Caco-2 (cell line): Measurements from ENCODE around the gene HINT3. TPM values are rescaled to one million over a fixed set of nuclear protein-coding genes. Genes with fewer than 3 reads are reported as not detected.

Experiments
- BruUV-seq: library from RNA; stranded (reverse); fragments of 400-500 nt; replicated peaks from 2 replicates; lab custom pipeline; 2021; lab: Mats Ljungman, UMichigan
- CTCF ChIA-PET: fragments of 300-600 bp; sonication (Branson Sonifier 250); formaldehyde crosslinking; loops from one replicate; lab custom pipeline; 2022; ENCODE audit warnings: antibody characterized with exemption; lab: Charles Lee
- POLR2A ChIA-PET: fragments of 300-600 bp; sonication (Branson Sonifier 250); formaldehyde crosslinking; loops from one replicate; lab custom pipeline; 2022; ENCODE audit warnings: antibody characterized with exemption; lab: Charles Lee
- DNase-seq, 2 experiments: peaks; one replicate each; pipeline versions ENCODE4 v3.0.0 to v3.0.0-alpha.2; 2020 to 2022
- H3K27me3 ChIP-seq: replicated peaks from 2 replicates; pipeline ENCODE4 v1.6.0; 2011; ENCODE audit warnings: low read length; ENCODE audit not compliant: control insufficient read depth, insufficient read depth
- H3K36me3 ChIP-seq: 2 replicates; pipeline ENCODE4 v1.5.1; 2011; ENCODE audit warnings: low read length; ENCODE audit not compliant: control insufficient read depth, insufficient read depth
- H3K4me1 ChIP-seq: fragments of 250-450 bp; sonication (Bioruptor Pico); 2 replicates; pipeline ENCODE4 v1.5.1; 2020; ENCODE audit warnings: mild to moderate bottlenecking
- H3K4me3 ChIP-seq: 2 replicates; pipeline ENCODE4 v1.5.1; 2011; ENCODE audit warnings: low read depth, mild to moderate bottlenecking, control low read depth, low read length
- H3K9me3 ChIP-seq: fragments of 250-450 bp; sonication (Bioruptor Pico); 2 replicates; pipeline ENCODE4 v1.5.1; 2020; ENCODE audit warnings: mild to moderate bottlenecking, moderate library complexity
- H3K27ac Mint-ChIP-seq: one replicate; pipeline ENCODE4 v1.8.0; 2022; ENCODE audit warnings: mixed read lengths; ENCODE audit not compliant: unreplicated experiment
- H3K27me3 Mint-ChIP-seq: one replicate; pipeline ENCODE4 v1.8.0; 2022; ENCODE audit warnings: mixed read lengths; ENCODE audit not compliant: insufficient read depth, unreplicated experiment
- H3K36me3 Mint-ChIP-seq: one replicate; pipeline ENCODE4 v1.8.0; 2022; ENCODE audit warnings: mild to moderate bottlenecking, mixed read lengths; ENCODE audit not compliant: insufficient read depth, unreplicated experiment
- H3K4me1 Mint-ChIP-seq: one replicate; pipeline ENCODE4 v1.8.0; 2022; ENCODE audit warnings: low read depth, mixed read lengths; ENCODE audit not compliant: unreplicated experiment
- H3K4me3 Mint-ChIP-seq: one replicate; pipeline ENCODE4 v1.8.0; 2022; ENCODE audit warnings: mild to moderate bottlenecking, moderate library complexity, mixed read lengths; ENCODE audit not compliant: unreplicated experiment
- H3K9me3 Mint-ChIP-seq: one replicate; pipeline ENCODE4 v1.8.0; 2022; ENCODE audit warnings: mixed read lengths; ENCODE audit not compliant: unreplicated experiment
- intact Hi-C: fragments of 100-400 bp; cut with micrococcal nuclease; formaldehyde crosslinking; loops from one replicate; pipeline ENCODE4 v1.10.0; 2022; ENCODE audit not compliant: unreplicated experiment
- total RNA-seq: library from RNA; stranded (reverse); gene quantifications from 2 replicates; pipeline ENCODE4 v1.2.3, GENCODE V29; 2022
- TF ChIP-seq, protein P1 (sequence below), 2 experiments: fragments of 200-600 bp in 1 of 2; IDR thresholded peaks; 1 replicate in 1 of 2; 2 replicates in 1 of 2; pipeline versions ENCODE4 v1.5.1 to v1.8.0; 2011 to 2022; ENCODE audit warnings: antibody characterized with exemption in 1 of 2, control low read depth in 1 of 2, inconsistent platforms in 1 of 2, low read depth in 1 of 2, low read length in 1 of 2, mild to moderate bottlenecking in 1 of 2, moderate library complexity in 1 of 2; ENCODE audit not compliant: insufficient read depth in 1 of 2, severe bottlenecking in 1 of 2, unreplicated experiment in 1 of 2

The HINT3 gene
- total RNA-seq, 1 experiment from 2014 or later = 24.6 TPM

DNA sequence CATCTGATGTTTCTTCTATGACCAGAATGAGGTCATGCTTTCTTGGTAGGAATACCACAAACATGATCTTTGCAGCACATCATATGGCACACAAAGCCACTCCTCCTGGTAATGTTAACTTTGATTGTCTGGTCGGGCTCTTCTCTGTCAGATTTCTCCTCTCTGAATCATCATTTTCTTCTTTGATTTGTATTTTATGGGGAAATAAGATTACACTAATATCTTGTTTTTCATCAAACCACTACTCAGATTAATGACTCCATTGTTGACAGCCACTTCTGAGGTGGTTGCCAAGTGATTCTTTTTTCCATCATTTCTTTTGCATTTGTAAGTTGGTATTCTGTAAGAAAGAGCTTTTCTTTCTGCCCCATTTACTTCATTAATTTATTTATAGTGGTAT lies 59.3 kb downstream of the HINT3 start:
- H3K36me3 Mint-ChIP-seq = peaks cover 49% of the 10 kb centered on the region
- CTCF ChIA-PET = interaction anchor here (0.6 kb wide), 1 partner anchor 266 kb away, joined by 3 read pairs; no protein-coding TSS in a partner anchor

GRCh38 chr6:126016591-126016990 lies 60.0 kb downstream of the HINT3 start:
- Histone ChIP-seq H3K4me1 (0 out of 2 replicates have a peak, but pooled peaks cover 12% of the 10 kb centered on the region), H3K4me3 (no peak overlapping the region), H3K27me3 (no peaks in the 10 kb centered on the region), H3K36me3 (no peaks in the 10 kb centered on the region; the same call in 1 of the 2 replicates), H3K9me3 (no peaks in the 10 kb centered on the region)
- BruUV-seq = no TSS peak
- Mint-ChIP-seq H3K27ac (no peak overlapping the region), H3K4me3 (no peak overlapping the region), H3K9me3 (no peaks in the 10 kb centered on the region), H3K4me1 (peaks cover 7% of the 10 kb centered on the region), H3K27me3 (no peaks in the 10 kb centered on the region), H3K36me3 (peaks cover 51% of the 10 kb centered on the region)
- TF ChIP-seq, protein P1, sequence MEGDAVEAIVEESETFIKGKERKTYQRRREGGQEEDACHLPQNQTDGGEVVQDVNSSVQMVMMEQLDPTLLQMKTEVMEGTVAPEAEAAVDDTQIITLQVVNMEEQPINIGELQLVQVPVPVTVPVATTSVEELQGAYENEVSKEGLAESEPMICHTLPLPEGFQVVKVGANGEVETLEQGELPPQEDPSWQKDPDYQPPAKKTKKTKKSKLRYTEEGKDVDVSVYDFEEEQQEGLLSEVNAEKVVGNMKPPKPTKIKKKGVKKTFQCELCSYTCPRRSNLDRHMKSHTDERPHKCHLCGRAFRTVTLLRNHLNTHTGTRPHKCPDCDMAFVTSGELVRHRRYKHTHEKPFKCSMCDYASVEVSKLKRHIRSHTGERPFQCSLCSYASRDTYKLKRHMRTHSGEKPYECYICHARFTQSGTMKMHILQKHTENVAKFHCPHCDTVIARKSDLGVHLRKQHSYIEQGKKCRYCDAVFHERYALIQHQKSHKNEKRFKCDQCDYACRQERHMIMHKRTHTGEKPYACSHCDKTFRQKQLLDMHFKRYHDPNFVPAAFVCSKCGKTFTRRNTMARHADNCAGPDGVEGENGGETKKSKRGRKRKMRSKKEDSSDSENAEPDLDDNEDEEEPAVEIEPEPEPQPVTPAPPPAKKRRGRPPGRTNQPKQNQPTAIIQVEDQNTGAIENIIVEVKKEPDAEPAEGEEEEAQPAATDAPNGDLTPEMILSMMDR (IDR thresholded peaks at IDR 0.05; ENCODE audit: insufficient read depth in 1 of 2, low read depth in 1 of 2, low read length in 1 of 2, severe bottlenecking in 1 of 2, unreplicated experiment in 1 of 2) = no peak
- intact Hi-C loops = no loop called here
- ChIA-PET CTCF (interaction anchor here (0.6 kb wide), 1 partner anchor 266 kb away, joined by 3 read pairs; no protein-coding TSS in a partner anchor), POLR2A (no interaction called here)
- DNase-seq = no peak

More for the DNA sequence above, 59.3 kb downstream of the HINT3 start:
- Histone ChIP-seq H3K4me3 (no peak overlapping the region), H3K36me3 (no peaks in the 10 kb centered on the region; the same call in 1 of the 2 replicates), H3K27me3 (no peaks in the 10 kb centered on the region), H3K9me3 (no peaks in the 10 kb centered on the region), H3K4me1 (0 out of 2 replicates have a peak, but pooled peaks cover 12% of the 10 kb centered on the region)
- no peak overlapping the region for H3K4me3 Mint-ChIP-seq
- intact Hi-C loops = no loop called here
- TF ChIP-seq, protein P1 (IDR thresholded peaks at IDR 0.05; ENCODE audit: insufficient read depth in 1 of 2, low read depth in 1 of 2, low read length in 1 of 2, severe bottlenecking in 1 of 2, unreplicated experiment in 1 of 2) = no peak
- no peak for DNase-seq
- H3K27me3 Mint-ChIP-seq = no peaks in the 10 kb centered on the region
- BruUV-seq = no TSS peak
- H3K4me1 Mint-ChIP-seq = peaks cover 7% of the 10 kb centered on the region
- H3K9me3 Mint-ChIP-seq = no peaks in the 10 kb centered on the region
- POLR2A ChIA-PET = no interaction called here
- H3K27ac Mint-ChIP-seq = no peak overlapping the region

- Mint-ChIP-seq H3K27ac (no peak overlapping the region), H3K4me1 (peaks cover 7% of the 10 kb centered on the region), H3K9me3 (no peaks in the 10 kb centered on the region), H3K36me3 (peaks cover 49% of the 10 kb centered on the region), H3K4me3 (no peak overlapping the region), H3K27me3 (no peaks in the 10 kb centered on the region)
- no peak overlapping the region for H3K4me3 ChIP-seq
- no peaks in the 10 kb centered on the region for H3K27me3 ChIP-seq
- intact Hi-C loops = no loop called here
- TF ChIP-seq, protein P1 (IDR thresholded peaks at IDR 0.05; ENCODE audit: insufficient read depth in 1 of 2, low read depth in 1 of 2, low read length in 1 of 2, severe bottlenecking in 1 of 2, unreplicated experiment in 1 of 2) = no peak
- no peak for DNase-seq
- 0 out of 2 replicates have a peak, but pooled peaks cover 12% of the 10 kb centered on the region for H3K4me1 ChIP-seq
- H3K36me3 ChIP-seq = no peaks in the 10 kb centered on the region
- ChIA-PET POLR2A (interaction anchor here (0.6 kb wide), 1 partner anchor 228 kb away, joined by 3 read pairs; no protein-coding TSS in a partner anchor), CTCF (no interaction called here)
- BruUV-seq = no TSS peak
- no peaks in the 10 kb centered on the region for H3K9me3 ChIP-seq
Measured at GRCh38 chr6:126017668-126018067, 61.1 kb downstream of the HINT3 start.
